HG03565 (cell line): ENCODE data around the gene MGAT4C.

Source experiments
- ATAC-seq: cut with Tn5 transposase; IDR thresholded peaks from one replicate; pipeline ENCODE4 v1.9.1; 2021; ENCODE audit warnings: mild to moderate bottlenecking, moderate library complexity; ENCODE audit not compliant: unreplicated experiment

The MGAT4C gene

DNA sequence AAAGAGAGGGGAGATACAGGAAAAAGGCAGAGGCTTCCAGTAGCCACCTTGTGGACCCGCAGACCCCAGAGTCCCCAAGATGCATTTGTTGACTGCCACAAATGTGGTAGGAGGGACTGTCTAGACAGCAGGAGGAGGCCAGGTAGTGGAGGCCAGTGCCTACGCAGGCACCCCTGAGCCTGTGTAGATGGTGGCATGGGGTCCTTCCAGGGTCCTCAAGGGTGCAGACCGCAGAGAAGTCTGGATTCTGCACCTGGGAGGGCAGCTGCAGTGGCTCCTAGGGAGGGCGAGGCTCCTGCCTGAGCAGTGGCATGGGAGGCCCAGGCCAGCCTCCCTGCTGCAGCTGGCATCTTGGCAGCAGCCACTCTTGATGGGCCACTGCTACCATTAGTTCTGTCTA is 262.4 kb downstream of the MGAT4C start:
- ATAC-seq = no peak

DNA sequence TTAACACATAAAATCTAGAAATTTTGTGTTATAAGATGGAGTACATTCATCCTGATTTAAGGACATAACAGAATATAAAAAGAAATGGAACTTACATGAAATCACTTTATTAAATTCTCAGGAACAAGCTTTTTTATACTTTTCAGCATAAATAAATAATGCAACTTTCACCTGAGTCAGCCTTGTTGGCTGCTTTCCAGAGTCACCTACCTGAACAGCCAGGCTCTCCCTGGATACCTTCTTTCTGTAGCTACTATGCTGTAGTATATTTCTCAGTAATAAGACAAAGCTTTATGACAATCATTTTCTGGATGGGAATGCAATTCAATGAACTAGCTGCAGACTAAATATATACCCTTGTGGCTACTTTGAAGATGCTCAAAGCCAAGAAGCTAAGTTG is 270.2 kb downstream of the MGAT4C start:
- ATAC-seq = no peak

GRCh38 chr12:85983601-85984000 is 272.6 kb downstream of the MGAT4C start:
- no peak for ATAC-seq

- no peak for ATAC-seq
These were observed 276.6 kb downstream of the MGAT4C start for GRCh38 chr12:85979641-85980040.

- no peak for ATAC-seq
These were observed 280.5 kb downstream of the MGAT4C start for GRCh38 chr12:85975716-85976115.

GRCh38 chr12:85971800-85972199 is 284.4 kb downstream of the MGAT4C start:
- ATAC-seq = no peak

DNA sequence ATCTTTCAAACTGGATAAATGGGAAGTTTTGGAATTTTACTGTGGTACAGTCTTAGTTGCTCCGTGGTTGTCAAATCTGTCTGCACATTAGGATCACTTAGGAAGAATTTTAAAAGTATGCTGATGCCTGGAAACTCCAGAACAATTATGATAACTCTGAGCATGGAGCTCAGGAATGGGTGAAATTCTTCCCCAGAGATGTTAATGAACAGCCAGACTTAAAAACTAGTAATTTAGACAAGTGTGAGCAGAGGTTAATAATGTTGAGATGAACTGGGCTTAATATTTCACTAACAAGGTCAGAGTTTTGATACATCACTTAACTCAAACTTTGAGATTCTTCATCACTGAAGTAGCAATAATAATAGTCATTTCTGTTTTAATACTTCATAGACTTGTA is 287.6 kb downstream of the MGAT4C start:
- no peak for ATAC-seq

DNA sequence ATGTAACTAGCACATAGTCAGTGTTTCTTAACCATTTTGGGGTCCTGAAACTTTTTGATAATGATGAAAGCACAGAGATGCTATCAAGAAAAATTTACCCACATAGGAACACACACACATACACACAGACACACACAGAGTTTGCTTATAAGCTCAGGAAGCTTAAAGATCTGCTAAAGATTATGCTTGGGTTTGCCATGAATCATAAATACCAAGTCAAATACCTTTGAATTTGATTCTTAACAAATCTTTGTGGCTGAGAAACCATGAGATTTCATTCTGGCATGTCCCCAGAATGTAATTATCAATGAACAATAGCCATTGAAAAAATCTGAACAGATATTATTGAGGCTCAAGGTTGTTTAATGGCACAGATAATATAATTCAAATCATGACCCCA is 292.9 kb downstream of the MGAT4C start:
- ATAC-seq = no peak

DNA sequence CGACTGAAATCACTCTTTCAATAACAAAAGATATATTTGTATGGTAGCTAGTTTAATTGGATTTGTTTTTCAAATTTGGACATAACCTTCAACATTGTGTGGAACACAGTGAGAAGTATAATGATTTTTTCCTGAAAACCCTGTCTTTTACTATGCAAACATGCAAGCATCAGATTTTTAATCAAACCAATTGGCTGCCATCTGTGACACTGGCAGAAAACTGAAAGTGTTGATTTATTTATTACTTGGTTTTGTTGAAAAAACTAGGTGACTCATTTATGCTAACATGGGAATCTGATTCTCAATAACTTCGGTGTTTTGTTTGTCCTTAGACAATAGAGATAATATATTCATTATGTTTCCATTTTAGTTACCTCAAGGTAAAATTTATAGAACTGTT is 300.1 kb downstream of the MGAT4C start:
- no peak for ATAC-seq

DNA sequence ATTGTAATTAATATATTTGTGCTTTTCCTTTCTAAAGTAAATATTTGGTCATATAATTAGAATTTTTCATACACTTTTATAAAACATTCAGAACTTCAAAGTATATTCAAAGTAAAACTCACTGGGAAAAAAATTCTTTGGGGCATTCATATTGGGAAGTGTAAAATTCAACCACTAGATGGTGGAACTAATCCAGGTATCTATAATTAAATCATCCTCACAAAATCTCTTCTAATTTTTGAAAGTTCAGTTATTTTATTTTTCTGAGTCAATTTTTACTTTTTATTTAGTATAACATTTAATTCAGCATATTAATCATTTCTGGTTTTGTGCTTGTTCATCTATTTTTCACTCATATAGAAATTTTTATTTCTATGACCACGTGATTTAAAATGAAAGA is 301.1 kb downstream of the MGAT4C start:
- ATAC-seq = no peak

GRCh38 chr12:85951823-85952222 is 304.4 kb downstream of the MGAT4C start:
- ATAC-seq = no peak

DNA sequence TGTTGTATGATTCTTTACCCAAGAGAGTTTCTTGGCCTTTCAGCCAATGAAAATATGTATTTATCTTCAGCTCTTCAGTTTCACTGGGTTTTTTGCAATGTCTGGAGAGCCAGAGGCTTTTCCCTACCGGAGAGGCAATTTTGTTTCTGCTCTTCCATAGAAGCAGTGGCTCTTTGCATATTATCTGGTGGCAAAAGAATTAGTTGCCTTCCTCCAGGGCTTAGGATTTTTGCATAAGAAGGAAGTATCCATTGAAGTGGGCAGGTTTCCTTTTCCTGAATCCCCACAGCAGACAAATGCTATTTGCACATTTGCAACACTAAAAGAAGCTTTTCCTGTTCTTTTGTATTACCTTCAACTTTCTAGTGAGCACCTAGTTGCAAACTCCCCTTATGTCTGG is 306.9 kb downstream of the MGAT4C start:
- ATAC-seq = no peak

- ATAC-seq = no peak
These were observed 307.9 kb downstream of the MGAT4C start for GRCh38 chr12:85948340-85948739.

GRCh38 chr12:85947286-85947685 is 308.9 kb downstream of the MGAT4C start:
- ATAC-seq = no peak

- ATAC-seq = no peak
These were observed 309.8 kb downstream of the MGAT4C start for GRCh38 chr12:85946375-85946774.

DNA sequence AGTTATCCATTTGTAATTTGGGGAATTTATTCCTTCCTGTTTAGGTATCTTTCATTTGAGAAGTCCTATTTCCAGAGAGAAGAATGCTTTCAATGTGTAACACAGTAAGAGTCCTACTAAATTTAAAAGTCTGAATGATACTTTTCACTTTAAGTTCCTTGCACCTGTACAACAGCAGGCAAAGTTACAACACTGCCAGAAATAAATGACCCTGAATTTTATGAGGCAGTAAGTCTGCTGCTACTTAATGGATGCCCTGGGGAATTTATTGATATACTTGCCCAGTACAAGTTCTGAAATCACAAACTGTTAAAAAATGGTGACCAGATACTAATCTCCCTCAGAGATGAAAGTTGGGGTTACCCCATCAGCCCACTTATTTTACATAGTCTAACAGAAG is 329.0 kb downstream of the MGAT4C start:
- no peak for ATAC-seq

- no peak for ATAC-seq
These were observed 332.3 kb downstream of the MGAT4C start for GRCh38 chr12:85923767-85924331.

DNA sequence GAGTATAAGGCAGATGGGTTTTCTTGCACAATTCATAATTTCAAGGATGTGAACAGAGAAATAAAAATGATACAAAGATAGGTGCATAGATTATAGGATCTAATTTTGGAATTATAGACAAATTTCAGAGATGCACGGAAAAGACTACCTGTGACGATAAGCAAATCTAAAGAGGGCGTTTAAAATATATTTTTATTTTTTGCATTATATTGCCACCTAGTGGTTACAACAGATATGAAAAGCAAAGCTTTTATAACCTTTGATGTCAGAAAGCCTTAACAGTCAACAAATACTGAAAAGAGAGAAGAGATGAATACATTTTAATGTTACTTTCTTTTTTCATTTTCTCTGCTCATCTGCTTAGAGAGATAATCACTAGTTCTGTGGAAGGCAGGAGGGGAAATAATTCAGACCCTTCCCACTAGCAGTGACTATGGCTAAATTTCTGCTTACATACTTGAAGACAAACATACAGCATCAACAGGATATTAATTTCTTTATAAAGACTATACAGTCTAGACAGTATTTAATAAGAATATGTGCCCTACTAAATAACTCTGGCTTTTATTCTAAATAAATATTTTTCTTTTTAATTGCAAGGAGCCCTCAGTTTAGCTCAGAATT is 335.8 kb downstream of the MGAT4C start:
- peak; percentile 76 for ATAC-seq
